ENCODE measurements around the gene NCSTN.

GRCh38 chr1:160358073-160358472 is 14.9 kb downstream of the NCSTN start:
- TF ChIP-seq CTCF (IDR thresholded peaks at IDR 0.05; ENCODE audit: low read depth, low read length): no peak
- TF ChIP-seq EZH2phosphoT487 (IDR thresholded peaks at IDR 0.05; ENCODE audit: low read depth): no peak

All from OCI-LY3 (cell line).